HG03045 (cell line): Measurements from ENCODE around the gene USP14.
"Not testable (repeated sequence)": the region's sequence is repeated elsewhere in the genome, so short reads cannot be mapped to it uniquely, and the experiment has no call there.

Experiments used
- ATAC-seq: cut with Tn5 transposase; IDR thresholded peaks from one replicate; pipeline ENCODE4 v1.9.1; 2021; ENCODE audit warnings: mild to moderate bottlenecking, moderate library complexity; ENCODE audit not compliant: unreplicated experiment

The USP14 gene

DNA sequence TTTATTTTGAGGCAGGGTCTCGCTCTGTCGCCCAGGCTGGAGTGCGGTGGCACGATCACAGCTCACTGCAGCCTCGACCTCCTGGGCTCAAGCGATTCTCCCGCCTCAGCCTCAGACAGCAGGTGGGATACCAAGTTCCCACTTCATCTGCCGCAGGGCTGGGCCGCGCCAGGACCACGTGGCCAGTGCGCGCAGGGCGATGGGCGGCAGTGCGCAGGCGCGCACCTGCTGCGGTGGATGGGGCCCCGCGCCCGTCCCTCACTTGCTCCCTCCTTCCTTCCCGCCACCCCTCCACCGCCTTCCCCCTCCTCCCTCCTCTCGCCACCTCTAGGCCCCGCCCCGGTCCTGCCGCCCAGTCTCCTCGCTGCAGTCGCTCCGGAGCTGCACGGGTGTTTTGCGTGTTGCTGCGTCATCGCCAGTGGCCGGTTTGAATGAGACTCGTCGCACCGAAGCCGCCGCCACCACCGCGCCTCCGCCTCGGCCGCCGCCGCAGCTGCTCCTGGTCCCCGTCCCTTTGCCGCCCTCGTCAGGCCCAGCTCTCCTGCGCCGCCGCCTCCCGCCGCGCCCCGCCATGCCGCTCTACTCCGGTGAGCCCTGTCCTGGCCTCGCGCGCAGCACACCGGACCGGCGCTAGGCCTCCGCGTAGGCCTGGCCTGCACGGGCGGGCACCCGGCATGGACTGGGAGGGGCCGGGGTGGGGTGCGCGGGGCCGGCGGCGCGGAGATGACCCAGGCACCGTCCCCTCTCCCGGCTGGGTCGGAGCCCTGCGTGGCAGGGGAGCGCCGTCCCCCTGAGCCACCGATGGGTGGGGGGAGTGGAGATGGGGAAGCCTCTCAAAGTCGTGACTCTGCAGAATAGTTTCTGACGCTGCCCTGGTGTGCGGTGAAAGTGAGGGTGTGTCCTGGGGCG is at the start of gene USP14:
TSS of gene USP14 (plus strand) at position 430 of the 909 bp plus-strand sequence. CDS start at position 572, 142 bp downstream.
- peak; percentile 88 for ATAC-seq

GRCh38 chr18:108665-109063 is 49.7 kb upstream of the USP14 start:
- peak; percentile 6 for ATAC-seq

DNA sequence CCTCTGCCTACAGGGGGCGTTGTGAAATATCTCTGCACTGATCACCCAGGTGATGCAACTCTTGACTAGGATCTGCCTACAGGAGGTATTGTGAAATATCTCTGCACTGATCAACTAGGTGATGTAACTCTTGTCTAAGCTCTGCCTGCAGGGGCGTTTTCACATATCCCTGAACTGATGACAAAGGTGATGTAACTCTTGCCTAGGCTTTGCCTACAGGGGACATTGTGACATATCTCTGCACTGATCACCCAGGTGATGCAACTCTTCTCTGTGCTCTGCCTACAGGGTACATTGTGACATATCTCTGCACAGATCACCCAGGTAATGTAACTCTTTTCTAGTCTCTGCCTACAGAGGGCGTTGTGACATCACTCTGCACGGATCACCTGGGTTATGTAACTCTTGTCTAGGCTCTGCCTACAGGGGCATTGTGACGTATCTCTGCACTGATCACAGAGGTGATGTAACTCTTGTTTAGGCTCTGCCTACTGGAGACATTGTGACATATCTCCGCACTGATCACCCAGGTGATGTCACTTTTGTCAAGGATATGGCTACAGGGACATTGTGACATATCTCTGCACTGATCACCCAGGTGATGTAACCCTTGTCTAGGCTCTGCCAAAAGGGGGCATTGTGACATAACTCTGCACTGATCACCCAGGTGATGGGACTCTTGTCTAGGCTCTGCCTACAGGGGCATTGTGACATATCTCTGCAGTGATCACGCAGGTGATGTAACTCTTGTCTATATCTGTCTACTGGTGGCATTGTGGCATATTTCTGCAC is 49.0 kb upstream of the USP14 start:
- not testable (repeated sequence) for ATAC-seq

DNA sequence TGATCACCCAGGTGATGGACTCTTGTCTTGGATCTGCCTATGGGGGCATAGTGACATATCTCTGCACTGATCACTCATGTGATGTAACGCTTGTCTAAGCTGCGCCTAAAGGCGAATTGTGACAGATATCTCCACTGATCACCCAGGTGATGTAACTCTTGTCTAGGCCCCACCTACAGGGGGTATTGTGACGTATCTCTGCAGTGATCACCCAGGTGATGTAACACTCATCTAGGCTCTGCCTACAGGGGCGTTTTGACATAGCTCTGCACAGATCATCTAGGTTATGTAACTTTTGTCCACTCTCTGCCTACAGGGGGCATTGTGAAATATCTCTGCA is 48.5 kb upstream of the USP14 start:
- ATAC-seq = not testable (repeated sequence)

DNA sequence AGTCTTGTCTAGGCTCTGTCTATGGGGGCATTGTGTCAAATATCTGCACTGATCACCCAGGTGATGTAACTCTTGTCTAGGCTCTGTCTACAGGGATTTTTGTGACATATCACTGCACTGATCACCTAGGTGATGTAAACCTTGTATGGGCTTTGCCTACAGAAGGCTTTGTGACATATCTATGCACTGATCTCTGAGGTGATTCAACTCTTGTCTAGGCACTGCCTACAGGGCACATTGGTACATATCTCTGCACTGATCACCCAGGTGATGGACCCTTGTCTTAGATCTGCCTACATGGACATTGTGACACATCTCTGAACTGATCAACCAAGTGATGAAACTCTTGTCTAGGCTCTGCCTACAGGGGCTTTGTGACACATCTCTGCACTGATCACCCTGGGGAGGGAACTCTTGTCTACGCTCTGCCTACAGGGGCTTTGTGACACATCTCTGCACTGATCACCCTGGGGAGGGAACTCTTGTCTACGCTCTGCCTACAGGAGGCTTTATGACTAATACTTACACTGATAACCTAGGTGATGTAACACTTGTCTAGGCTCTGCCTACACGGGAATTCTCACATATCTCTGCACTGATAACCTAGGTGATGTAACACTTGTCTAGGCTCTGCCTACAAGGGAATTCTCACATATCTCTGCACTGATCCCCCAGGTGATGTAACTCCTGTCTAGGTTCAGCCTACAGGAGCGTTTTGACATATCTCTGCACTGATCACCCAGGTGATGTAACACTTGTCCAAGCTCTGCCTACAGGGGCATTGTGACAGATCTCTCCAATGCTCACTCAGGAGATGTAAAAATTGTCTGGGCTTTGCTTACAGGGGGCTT is 47.8 kb upstream of the USP14 start:
- not testable (repeated sequence) for ATAC-seq

DNA sequence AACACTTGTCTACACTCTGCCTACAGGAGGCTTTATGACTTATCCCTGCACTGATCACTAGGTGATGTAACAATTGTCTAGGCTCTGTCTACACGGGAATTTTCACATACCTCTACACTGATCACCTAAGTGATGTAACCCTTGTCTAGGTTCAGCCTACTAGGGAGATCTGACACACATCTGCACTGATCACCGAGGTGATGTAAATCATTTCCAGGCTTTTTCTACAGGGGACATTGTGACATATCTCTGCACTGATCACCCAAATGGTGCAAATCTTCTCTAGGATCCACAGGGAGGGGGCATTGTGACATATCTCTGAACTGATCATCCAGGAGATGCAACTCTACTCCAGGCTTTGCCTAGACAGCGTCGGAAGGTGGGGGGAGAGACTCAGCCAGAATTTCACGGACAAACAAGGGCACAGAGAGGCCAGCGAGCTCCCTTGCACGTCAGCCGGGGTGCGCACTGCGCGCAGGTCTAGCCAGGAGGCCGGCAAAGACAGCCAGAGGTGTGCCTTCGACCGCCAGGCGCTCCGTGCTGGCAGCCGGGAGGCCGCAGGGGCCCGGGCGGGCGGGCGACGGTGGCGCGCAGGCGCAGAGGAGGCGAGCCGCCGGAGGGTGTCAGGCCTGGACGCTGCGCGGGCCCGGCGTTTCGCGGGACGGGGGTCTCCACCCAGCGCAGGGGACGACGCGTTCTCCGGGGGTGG is 46.9 kb upstream of the USP14 start:
- no peak for ATAC-seq

DNA sequence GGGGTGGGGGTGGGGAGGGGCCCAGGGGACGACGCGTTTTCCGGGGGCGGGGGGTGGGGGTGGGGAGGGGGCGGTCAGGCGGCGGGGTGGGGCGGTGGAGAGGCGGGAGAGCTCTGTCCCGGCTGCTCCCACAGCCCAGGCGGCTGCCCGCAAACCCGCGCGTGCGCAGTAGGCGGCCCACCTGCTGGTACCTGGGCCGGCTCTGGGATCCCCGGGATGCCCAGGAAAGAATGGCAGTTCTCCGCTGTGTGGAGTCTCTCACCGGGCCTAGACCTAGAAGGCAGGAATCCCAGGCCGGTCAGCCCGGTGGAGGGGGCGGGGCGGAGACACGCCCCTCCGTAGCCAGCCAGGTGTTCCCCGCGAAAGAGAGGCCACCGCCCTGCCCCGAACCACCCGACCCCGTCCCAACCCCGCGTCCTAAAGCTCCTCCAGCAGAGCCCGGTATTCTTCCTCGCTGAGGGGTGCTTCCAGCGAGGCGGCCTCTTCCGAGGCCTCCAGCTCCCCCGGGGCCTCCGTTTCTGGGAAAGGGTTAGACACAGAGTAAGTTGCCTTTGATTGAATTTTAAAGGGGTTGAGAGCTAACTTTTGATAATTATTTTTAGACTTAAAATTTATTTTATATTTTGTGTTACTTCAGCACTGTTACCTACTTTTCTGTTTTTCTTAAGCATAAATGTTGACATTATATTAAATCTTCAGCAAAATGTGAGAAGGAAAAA is 46.2 kb upstream of the USP14 start:
- ATAC-seq = not testable (repeated sequence)

DNA sequence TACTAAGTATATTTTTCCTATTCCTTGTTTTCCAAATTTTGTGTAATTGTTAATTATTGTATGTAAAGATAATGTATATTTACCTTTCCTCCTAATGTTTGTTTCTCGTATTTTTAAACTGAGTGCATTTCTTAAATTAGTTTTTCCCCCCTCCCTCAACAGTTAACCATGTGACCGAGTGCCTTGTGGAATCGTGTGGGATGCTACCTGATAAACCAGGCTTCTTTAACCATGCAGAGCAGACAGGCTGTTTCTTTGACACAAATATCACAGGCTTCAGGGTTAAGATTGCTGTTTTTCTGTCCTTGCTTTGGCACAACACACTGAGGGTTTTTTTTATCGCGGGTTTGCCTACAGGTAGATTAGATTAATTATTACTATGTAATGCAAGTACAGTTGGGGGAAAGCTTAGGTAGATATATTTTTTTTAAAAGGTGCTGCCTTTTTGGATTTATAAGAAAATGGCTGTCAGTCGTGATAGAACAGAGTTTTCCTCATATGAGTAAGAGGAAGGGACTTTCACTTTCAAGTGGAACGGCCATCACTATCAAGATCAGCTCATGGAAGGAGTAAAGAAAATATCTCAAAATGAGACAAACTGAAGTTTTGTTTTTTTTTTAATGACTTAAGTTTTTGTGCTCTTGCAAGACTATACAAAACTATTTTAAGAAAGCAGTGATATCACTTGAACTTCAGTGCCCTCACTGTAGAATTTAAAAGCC is 37.7 kb upstream of the USP14 start:
- not testable (repeated sequence) for ATAC-seq

GRCh38 chr18:135045-135444 is 23.3 kb upstream of the USP14 start:
- no peak for ATAC-seq

DNA sequence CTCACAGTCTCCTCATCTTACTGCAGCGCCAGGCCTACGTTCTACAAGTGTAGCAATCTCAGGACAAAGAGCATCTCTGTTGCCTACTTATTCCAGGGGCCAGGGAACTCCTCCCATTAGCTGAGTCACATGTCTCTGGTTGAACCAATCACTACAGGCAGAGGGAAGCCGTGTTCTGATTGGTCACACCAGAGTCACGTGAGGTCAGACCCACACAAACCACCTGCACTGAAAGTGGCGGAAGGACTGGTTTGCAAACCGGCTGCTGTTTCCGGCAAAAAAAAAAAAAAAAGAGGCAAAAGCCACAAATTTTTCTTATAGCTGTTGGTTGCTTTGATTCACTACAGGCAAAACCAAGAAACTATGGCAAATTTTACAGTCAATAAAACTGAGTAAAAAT is 21.9 kb upstream of the USP14 start:
- no peak for ATAC-seq

DNA sequence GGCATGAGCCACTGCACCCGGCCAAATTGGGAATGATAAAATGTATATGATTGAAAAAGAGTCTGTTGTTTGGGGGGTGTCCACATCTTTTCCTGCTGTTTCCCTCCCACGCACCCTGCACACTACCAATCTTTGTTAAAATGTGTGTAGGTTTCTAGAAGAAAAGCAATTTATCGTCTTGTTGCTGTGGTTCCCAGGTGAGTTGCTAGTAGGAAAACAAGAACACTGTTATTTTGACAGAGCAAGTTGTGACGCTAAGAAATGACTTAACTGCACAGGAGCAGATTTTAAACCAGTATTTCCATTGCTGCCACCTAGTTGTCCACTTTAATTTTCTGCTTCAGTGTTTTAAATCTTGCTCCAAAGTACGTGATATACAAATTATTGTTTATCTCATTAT is 21.0 kb upstream of the USP14 start:
- ATAC-seq = no peak

DNA sequence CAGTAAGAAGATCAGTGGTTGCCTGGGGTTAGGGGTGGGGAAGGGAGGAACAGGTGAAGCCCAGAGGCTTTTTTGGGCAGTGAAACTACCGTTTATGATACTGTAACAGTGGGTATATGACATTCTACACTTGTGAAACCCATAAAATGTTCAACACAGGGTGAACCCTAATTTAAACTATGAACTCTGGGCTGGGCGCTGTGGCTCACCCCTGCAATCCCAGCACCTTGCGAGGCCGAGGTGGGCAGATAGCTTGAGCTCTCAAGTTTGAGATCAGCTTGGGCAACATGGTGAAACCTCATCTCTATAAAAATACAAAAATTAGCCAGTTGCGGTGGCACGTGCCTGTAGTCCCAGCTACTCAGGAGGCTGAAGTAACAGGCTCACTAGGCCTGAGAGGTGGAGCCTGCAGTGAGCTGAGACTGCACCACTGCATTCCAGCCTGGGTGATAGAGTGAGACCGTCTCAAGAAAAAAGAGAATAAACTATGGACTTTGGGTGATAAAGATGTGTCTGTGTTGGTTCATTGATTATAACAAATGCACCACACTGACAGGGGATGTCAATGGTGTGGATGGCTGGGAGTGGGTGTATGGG is 17.6 kb upstream of the USP14 start:
- no peak for ATAC-seq

DNA sequence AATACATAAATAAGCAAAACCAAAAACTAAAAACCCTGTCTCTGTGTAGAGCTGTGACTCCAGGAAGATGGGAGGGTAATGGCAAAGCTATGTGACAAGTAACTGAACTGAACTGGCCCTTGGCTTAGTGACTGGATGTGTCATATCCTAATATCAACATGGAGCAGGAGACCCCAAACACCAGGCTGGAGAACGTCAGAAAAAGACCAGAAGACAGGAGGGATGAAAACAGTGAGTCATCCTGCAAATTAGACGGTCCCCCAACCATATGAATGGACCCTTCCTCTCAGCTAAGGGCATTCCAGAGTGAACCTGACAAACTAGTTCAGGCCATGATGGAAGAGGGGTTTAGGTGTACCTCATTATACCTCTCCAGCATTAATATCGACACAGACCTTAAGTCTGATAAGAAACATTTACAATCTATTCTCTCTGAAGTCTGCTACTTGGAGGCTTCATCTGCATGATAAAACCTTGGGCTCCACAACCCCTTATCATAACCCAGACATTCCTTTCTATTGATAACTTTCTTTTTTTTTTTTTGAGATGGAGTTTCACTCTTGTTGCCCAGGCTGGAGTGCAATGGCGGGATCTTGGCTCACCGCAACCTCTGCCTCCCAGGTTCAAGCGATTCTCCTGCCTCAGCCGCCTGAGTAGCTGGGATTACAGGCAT is 15.6 kb upstream of the USP14 start:
- not testable (repeated sequence) for ATAC-seq

- ATAC-seq = no peak
These were observed 9.5 kb upstream of the USP14 start for GRCh38 chr18:148841-149240.

GRCh38 chr18:154151-154550 is 4.2 kb upstream of the USP14 start:
- ATAC-seq = no peak

DNA sequence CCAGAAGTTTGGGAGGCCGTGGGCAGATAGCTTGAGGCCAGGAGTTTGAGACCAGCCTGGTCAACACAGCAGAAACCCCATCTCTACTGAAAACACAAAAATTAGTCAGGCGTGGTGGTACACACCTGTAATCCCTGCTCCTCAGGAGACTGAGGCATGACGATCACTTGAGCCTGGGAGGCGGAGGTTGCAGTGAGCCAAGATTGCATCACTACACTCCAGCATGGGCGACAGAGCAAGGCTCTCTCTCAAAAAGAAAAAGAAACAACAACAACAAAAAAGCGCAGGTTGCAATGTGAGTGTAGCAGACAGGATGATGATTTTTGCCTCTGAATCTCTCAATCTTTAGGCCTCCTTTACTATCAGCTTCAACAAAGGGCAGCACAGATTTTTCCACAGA is 2.7 kb upstream of the USP14 start:
- no peak for ATAC-seq

- no peak for ATAC-seq
These were observed 1.7 kb upstream of the USP14 start for GRCh38 chr18:156514-157230.
